IPS DF 6.9 (cell line): Measurements from ENCODE around the gene KLRC4.
A peak's percentile ranks its signal among the peaks of the same experiment; 100 is the strongest.
"Not testable (repeated sequence)": the region's sequence is repeated elsewhere in the genome, so short reads cannot be mapped to it uniquely, and the experiment has no call there.

Experiments
- DNase-seq: peaks from one replicate; pipeline ENCODE4 v3.0.0-alpha.2; 2013; ENCODE audit warnings: low read depth, low spot score
- H3K27ac ChIP-seq: one replicate; pipeline ENCODE4 v1.5.1; 2013; ENCODE audit warnings: low read length, control low read depth
- H3K27me3 ChIP-seq: 2 replicates; pipeline ENCODE4 v1.6.1; 2013; ENCODE audit warnings: mild to moderate bottlenecking, low read length; ENCODE audit not compliant: control insufficient read depth, insufficient read depth
- H3K36me3 ChIP-seq: 2 replicates; pipeline ENCODE4 v1.6.1; 2013; ENCODE audit warnings: low read length; ENCODE audit not compliant: control insufficient read depth, insufficient read depth
- H3K4me1 ChIP-seq: 2 replicates; pipeline ENCODE4 v1.6.1; 2013; ENCODE audit warnings: low read length; ENCODE audit not compliant: control insufficient read depth, insufficient read depth
- H3K4me3 ChIP-seq: 2 replicates; pipeline ENCODE4 v1.5.1; 2013; ENCODE audit warnings: mild to moderate bottlenecking, low read length
- H3K9me3 ChIP-seq: 2 replicates; pipeline ENCODE4 v1.6.1; 2013; ENCODE audit warnings: low read length, inconsistent platforms; ENCODE audit not compliant: control insufficient read depth, insufficient read depth
- WGBS: extraction: QIAGEN DNeasy Blood & Tissue Kit; methylation state at CpG from one replicate; pipeline ENCODE4 v1.1.7; 2013; ENCODE audit warnings: mixed read lengths, missing lambda C conversion rate; ENCODE audit not compliant: insufficient read length, insufficient coverage; 5-methylcytosine and 5-hydroxymethylcytosine counted together

The KLRC4 gene

DNA sequence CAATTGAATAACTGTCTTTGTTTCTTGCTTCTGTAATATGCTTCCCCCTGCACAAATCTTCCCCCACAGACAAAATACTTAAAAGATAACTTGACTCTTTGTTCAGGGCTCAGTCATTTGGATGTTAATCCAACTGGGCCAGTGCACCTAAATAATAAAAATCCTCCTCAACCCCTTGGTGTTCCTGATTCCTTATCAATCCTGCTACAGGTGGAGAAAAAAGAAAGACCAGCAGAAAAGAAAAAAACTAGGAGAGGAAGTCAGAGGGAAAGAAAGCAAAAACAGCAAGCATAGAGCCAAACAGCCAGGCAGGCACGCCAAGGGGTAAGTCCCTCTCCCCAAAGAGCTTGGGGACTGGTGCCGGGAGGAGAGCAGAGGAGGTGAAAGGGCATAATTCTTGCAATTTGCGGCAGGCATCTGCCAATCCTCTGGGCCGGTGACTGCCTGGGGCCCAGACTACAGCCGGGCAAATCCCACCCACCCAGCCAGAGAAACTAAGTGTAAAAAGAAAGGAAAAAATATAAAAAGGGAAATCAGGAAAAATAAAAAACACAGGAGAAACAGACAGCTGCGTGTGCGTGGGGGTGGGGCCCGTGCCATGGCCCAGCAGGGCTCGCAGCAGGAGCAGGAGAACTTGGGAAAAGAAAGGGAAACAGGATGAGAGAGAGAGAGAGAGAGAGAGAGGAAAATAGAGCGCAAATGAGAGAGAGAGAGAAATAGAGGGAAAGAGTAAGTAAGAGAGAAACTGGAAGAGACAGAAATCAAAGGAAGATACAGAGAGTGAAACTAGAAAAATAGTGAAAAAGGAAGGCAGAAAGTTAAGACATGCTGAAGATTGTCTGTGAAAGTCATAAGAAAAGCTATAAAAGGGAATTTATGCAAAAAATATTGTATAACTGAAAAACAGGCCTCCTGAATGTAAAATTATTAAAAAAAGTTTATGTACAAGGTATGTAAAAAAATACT lies 41.1 kb downstream of the KLRC4 start:
- WGBS = 100% methylated on average over 1 of the region's 10 CpGs
- H3K36me3 ChIP-seq = no peaks in the 10 kb centered on the region; the same call in 1 of the 2 replicates
- H3K4me3 ChIP-seq = no peak overlapping the region
- H3K27me3 ChIP-seq = no peaks in the 10 kb centered on the region
- H3K27ac ChIP-seq = no peak overlapping the region
- DNase-seq = no peak
- H3K9me3 ChIP-seq = no peaks in the 10 kb centered on the region
- H3K4me1 ChIP-seq = peaks cover 10% of the 10 kb centered on the region

- not testable (repeated sequence) for H3K36me3 ChIP-seq, DNase-seq, H3K27me3 ChIP-seq, H3K4me1 ChIP-seq, H3K9me3 ChIP-seq, H3K27ac ChIP-seq, H3K4me3 ChIP-seq
- WGBS = no CpG with 5 or more reads among the region's 4 CpGs
Measured at GRCh38 chr12:10367714-10368113, 41.8 kb downstream of the KLRC4 start.

DNA sequence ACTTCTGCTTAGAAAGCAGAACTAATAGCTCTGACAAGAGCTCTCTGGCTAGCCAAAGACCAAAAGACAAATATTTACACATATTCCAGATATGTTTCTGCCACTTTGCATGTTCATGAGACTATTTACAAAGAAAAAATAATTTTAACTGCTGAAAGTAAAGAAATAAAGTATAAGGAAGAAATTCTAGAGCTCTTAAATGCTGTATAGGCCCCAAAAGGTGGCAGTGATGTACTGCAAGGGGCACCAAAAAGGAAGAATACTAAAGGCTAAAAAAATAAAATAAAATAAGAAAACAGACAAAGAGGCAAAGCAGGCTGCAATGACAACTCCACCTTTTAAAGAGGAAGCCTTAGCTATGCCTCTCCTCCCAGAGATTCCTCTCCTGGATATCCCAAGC lies 42.7 kb downstream of the KLRC4 start:
- H3K9me3 ChIP-seq = no peaks in the 10 kb centered on the region
- H3K36me3 ChIP-seq = no peaks in the 10 kb centered on the region; the same call in 1 of the 2 replicates
- H3K27me3 ChIP-seq = no peaks in the 10 kb centered on the region
- no peak overlapping the region for H3K27ac ChIP-seq
- peaks cover 7% of the 10 kb centered on the region for H3K4me1 ChIP-seq
- no peak for DNase-seq
- H3K4me3 ChIP-seq = no peak overlapping the region

GRCh38 chr12:10365696-10366405 lies 43.7 kb downstream of the KLRC4 start:
- WGBS = no CpG with 5 or more reads among the region's 6 CpGs
- H3K27ac ChIP-seq = no peak overlapping the region
- DNase-seq = no peak

GRCh38 chr12:10364815-10365622 lies 44.5 kb downstream of the KLRC4 start:
- no peaks in the 10 kb centered on the region for H3K9me3 ChIP-seq
- no CpG with 5 or more reads among the region's 15 CpGs for WGBS
- no peaks in the 10 kb centered on the region; the same call in 1 of the 2 replicates for H3K36me3 ChIP-seq
- no peaks in the 10 kb centered on the region for H3K27me3 ChIP-seq
- H3K4me3 ChIP-seq = peak overlapping the region; percentile 41; the same call in 1 of the 2 replicates
- H3K4me1 ChIP-seq = peaks cover 9% of the 10 kb centered on the region; the same call in 1 of the 2 replicates
- H3K27ac ChIP-seq = no peak overlapping the region
- peak; percentile 45 for DNase-seq

More at GRCh38 chr12:10365696-10366405, 43.7 kb downstream of the KLRC4 start:
- Histone ChIP-seq H3K9me3 (no peaks in the 10 kb centered on the region), H3K4me3 (no peak overlapping the region), H3K4me1 (peaks cover 7% of the 10 kb centered on the region), H3K36me3 (no peaks in the 10 kb centered on the region; the same call in 1 of the 2 replicates), H3K27me3 (no peaks in the 10 kb centered on the region)

GRCh38 chr12:10363914-10364814 lies 45.4 kb downstream of the KLRC4 start:
- peaks cover 9% of the 10 kb centered on the region; the same call in 1 of the 2 replicates for H3K4me1 ChIP-seq
- peak overlapping the region; percentile 41; the same call in 1 of the 2 replicates for H3K4me3 ChIP-seq
- WGBS = no CpG with 5 or more reads among the region's 19 CpGs
- H3K36me3 ChIP-seq = no peaks in the 10 kb centered on the region; the same call in 1 of the 2 replicates
- H3K27me3 ChIP-seq = no peaks in the 10 kb centered on the region
- no peak overlapping the region for H3K27ac ChIP-seq
- DNase-seq = no peak
- H3K9me3 ChIP-seq = no peaks in the 10 kb centered on the region

DNA sequence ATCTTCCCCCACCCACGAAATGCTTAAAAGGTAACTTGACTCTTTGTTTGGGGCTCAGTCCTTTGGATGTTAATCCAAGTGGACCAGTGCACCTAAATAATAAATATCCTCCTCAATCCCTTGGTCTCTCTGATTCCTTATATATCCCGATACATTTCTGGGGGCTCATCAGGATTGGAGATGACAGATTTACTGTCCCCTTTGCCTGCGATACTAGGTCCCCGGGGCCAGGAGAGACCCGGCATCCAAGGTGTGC lies 46.0 kb downstream of the KLRC4 start:
- no CpG with 5 or more reads among the region's 5 CpGs for WGBS
- DNase-seq = no peak
- Histone ChIP-seq H3K27me3 (no peaks in the 10 kb centered on the region), H3K4me3 (no peak overlapping the region), H3K27ac (no peak overlapping the region), H3K36me3 (no peaks in the 10 kb centered on the region; the same call in 1 of the 2 replicates), H3K4me1 (peaks cover 9% of the 10 kb centered on the region; the same call in 1 of the 2 replicates), H3K9me3 (no peaks in the 10 kb centered on the region)

DNA sequence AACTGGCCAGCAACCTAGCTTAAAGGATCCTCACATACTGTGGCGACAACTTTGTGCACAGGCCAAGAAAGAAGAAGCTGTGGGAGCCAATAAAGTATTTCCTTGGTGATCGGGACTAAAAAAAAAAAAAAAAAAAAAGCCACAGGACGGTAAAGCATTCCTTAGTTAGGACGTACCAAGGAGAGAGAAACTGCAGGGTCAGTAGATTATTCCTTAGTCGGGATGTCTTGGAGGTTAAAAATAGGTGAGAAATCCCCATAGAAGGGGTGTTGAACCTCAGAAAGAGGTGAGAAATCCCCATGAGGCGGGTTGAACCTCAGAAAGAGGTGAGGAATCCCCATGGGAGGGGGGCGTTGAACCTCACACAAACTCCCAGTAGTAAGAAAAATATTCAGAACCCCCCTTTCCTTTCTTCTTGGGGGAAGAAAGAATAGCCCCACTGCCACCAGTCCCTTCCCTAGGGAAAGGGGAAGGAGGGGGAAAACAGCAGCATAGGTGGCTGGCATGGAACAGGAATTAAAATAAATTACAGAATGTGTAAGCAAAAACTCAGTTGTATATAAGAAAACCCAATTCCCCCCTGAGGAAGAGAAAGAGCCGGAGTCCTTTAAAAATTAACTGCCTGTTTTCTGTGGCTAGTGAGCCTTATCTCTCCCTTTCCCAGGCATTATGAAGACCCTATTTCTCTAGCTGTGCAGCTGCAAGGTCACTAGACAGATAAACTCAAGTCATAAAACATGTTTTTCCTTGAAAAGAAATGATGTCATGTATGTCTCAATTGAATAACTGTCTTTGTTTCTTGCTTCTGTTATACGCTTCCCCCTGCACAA lies 46.5 kb downstream of the KLRC4 start:
- DNase-seq = no peak
- H3K4me1 ChIP-seq = peaks cover 9% of the 10 kb centered on the region; the same call in 1 of the 2 replicates

GRCh38 chr12:10362325-10362724 lies 47.2 kb downstream of the KLRC4 start:
- peaks cover 9% of the 10 kb centered on the region; the same call in 1 of the 2 replicates for H3K4me1 ChIP-seq
- H3K27me3 ChIP-seq = no peaks in the 10 kb centered on the region
- no peak overlapping the region for H3K4me3 ChIP-seq
- H3K27ac ChIP-seq = no peak overlapping the region
- H3K36me3 ChIP-seq = no peaks in the 10 kb centered on the region
- no peak for DNase-seq
- H3K9me3 ChIP-seq = no peaks in the 10 kb centered on the region
- no CpG with 5 or more reads among the region's 3 CpGs for WGBS

More for the DNA sequence above, 46.5 kb downstream of the KLRC4 start:
- Histone ChIP-seq H3K4me3 (no peak overlapping the region), H3K27me3 (no peaks in the 10 kb centered on the region), H3K36me3 (no peaks in the 10 kb centered on the region; the same call in 1 of the 2 replicates), H3K9me3 (no peaks in the 10 kb centered on the region), H3K27ac (no peak overlapping the region)
- no CpG with 5 or more reads among the region's 9 CpGs for WGBS
